Stimulated activated CD4-positive, alpha-beta T cell treated with anti-CD3 and anti-CD28 coated beads, Interleukin-2, amount 100 ng/mL, for 48 hours (primary cell): ENCODE measurements around the gene TMEM181.
"Not testable (repeated sequence)": the region's sequence is repeated elsewhere in the genome, so short reads cannot be mapped to it uniquely, and the experiment has no call there.

Experiments used
- DNase-seq, 2 donors: peaks; one replicate each; pipeline ENCODE4 v3.0.0-alpha.2; 2020

Gene TMEM181, protein sequence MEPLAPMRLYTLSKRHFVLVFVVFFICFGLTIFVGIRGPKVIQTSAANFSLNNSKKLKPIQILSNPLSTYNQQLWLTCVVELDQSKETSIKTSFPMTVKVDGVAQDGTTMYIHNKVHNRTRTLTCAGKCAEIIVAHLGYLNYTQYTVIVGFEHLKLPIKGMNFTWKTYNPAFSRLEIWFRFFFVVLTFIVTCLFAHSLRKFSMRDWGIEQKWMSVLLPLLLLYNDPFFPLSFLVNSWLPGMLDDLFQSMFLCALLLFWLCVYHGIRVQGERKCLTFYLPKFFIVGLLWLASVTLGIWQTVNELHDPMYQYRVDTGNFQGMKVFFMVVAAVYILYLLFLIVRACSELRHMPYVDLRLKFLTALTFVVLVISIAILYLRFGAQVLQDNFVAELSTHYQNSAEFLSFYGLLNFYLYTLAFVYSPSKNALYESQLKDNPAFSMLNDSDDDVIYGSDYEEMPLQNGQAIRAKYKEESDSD

DNA sequence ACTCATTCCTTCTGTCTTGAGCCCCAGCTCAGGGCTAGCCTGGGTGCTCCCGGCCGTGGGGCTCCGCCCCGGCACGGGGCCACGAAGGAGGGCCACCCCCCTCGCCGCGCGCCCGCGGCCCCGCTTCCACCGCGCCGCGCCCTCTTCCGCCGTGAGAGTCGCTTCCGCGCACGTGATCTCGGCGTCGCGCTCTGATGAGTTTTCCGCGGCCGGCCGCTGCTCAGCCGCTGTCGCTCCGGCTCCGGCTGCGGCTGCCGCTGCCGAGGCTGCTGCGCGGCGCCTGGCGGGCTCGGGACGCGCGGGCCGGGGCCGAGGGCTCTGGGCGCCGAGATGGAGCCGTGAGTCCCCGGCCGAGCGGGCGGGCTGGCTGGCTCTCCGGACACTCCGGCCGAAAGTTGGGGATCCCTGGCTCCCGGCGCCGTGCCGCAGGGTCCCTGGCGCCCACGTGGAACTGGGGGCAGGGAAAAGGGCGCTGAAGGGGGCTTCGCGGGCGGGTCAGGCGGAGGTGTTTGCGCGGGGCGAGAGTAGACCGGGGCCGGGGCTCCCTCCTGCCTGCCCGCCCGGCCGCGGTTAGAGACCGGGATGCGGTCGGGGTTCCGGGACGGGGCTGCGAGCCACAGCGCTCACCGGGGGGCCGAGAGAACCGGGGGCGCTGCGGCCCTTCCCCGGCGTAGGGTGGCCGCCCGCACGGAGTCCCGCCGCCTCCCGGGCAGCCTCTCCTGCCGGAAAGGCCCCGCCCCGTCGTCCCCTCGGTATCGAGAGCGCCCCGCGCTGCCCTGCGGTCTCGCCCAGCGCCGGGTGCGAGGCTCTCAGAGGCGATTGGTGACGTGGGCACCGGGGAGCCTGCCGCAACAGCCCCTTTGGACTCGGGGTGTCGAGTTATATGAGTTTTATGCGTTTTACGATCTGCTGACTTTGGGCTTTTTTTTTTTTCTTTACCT, at the start of gene TMEM181:
TSS of gene TMEM181 (plus strand) at position 197 of the 941 bp plus-strand sequence. CDS start at position 331, 134 bp downstream.
- peak; percentile 82 to 83 for DNase-seq

DNA sequence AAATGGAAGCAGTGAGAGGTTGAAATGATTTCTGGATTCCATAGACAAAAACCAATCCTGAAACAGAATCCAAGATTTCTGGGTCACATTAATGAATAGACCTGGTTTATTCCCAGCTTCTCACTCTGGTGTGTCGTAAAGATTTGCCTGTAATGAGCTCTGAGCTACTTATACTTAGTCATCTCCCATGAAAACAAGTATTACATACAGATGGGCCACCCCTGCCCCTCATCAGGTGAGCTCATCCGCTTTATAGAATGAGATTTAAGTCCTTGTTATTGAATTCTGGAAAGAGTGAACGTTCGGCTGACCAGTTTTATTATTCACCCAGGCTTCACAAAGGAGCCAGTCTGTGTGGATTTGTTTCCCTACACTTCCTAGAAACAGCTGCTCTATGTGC, 47.1 kb upstream of the TMEM181 start:
- no peak for DNase-seq

DNA sequence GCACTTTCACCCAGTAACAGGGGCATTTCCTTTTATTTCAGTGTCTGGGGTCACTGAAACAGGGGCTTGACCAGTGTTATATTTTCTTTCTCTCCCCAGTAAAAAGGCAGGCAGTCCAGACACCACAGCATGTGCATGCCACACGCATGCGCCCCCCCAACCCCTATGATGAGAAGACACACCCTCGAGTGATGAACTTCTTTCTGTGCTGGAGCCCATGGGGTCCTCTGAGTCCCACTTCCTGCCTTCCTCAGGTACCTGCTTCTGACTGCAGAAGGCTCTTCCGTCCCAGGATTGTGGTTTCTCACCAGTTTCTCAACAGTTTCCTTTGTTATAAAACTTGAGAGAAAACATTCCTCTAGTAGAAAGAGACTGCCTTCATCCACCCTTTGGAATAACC, 45.7 kb upstream of the TMEM181 start:
- DNase-seq: no peak

DNA sequence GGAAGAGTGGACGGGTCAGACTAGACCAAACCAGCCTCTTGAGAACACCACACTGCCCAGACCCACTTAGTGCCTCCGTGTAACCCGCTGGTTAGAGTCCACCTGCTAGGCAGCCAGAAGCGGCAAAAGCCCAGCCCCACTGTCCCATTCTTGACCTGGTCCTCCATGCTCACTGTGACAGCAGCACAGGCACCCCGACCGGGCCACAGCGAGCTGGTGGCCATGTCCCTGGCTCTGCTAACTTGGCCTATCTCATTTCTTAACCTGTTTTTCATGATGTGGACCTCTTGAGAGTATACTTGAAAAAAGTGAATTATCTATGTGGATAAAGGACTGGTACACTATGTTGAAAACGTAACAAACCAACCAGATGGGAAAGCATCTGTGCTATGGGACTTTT, 44.9 kb upstream of the TMEM181 start:
- DNase-seq: no peak

DNA sequence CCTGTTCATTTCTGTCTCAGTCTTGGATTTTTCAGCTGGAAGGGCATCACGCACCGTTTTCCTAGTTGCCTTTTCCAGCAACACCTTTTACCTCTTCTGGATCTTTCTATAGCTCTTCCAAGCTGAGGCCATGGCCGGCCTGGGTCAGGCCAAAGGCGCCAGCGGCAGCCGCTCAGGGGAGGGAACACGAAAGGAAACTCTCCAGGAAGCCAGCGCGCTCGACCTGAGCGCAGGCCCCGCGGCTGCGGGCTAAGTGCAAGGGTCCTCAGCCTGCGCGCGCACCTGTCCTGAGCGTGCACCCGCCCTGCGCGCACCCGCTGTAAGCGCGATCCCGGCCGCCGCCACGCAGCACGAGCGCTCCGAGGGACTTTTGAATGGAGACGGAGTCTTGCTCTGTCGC, 43.8 kb upstream of the TMEM181 start:
- DNase-seq: no peak

DNA sequence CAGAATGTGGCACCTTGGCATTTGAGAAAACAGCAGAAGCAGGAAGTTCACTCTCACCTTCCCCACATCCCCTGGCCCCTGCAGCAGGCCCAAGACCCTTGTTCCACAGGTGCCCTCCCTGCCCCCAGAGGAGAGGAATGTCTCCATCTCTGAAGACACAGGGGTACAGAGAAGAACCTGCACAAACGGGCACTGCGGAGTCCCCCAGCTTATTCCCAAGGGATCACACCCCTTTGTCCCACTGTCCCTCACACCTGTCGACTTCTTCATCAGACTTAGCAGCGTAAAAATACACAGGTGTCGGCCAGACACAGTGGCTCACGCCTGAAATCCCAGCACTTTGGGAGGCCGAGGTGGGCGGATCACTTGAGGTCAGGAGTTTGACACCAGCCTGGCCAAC, 42.9 kb upstream of the TMEM181 start:
- DNase-seq: no peak

DNA sequence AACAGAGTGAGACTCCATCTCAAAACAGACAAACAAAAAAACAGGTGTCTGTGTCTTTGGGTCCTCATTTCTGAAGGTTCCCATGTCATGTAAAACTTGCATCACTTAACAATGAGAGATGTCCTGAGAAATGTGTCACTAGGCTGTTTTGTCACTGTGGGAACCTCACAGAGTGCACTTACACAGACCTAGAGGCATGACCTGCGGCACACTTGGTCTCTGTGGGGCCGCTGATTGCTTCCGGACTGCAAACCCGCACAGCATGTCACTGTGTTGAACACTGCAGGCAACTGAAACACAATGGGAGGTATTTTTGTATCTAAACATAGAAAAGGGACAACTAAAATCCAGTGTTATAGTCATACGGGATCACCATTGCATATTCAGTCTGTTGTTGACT, 42.3 kb upstream of the TMEM181 start:
- DNase-seq: no peak

DNA sequence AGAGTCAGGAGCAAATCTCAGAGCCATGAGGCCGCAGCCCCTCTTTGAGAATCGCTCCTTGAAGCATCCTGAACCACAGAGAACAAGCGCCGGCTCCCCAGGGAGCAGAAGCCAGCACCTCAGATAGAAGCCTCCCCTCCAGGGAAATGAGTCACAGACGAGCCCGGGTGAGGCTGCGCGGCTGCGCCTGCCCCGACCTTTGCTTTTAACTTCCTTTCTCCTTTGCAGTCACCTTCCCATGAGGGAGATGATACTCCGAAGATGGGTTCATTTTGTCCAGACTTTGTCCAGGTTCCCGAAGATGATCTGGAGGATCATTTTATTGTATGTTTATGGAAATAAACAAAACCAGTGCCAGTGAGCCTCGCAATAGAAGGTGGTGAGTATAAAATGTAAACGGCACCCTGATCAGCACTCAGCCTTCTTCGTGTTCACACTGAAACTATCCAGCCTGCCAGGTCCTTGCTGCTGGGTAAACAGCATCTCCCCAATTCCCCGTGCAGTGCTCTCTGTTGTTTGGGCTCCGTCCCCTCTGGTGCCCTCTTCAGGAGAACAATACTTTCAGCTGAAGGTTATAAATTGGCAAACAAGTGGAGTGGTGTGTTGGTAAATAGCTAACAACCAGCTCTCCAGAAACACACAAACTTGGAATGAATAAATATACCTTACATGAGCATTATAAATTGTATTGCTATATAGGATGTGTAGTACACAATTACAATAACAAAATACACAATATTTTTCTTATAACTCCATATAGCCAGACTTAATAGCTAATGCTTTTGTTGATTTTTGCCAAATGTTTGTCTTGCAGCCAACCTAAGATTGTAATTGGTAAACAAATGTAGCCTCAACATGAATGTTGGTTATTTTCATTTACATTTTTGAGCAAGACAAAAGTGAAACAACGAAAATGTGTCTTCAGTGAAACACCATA, 41.4 kb upstream of the TMEM181 start:
- peak; percentile 37 to 43 for DNase-seq

DNA sequence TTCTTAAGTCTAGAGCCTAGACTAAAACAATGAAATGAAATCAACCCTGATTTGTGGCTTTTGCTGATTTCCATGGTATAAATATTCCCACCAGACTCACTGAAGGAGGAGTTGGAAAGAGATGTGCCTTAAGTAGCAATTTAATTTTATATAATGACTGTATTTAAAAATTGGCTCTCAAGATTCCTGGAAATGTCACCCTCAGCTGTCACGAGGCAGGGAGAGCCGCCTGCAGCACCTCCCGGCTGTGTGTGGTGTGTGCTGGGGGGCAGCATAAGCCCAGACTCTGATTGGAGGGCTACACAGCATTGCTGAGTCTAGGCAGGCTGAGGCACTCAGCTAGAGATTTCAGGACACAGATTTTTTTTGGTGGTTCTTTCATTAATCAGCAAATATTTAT, 40.6 kb upstream of the TMEM181 start:
- no peak for DNase-seq

DNA sequence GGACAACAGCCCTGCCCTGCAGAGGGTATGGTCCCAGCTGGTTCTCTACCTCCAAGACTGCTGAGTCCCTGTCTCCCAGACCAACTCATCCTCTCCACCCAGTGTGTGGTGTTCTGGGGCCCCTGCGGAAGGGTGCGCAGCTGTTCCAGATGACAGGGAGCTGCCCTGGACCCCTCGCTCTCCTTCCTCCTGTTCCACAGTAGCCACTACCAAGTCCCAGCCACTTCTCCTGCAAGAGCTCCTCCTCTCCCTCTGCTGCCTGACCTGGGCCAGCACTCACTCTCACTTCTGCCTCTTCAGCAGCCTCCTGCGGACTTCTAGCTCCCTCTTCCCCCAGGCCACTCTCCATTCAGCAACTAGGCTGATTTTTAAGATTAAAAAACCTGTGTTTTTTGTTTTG, 40.1 kb upstream of the TMEM181 start:
- DNase-seq: no peak

DNA sequence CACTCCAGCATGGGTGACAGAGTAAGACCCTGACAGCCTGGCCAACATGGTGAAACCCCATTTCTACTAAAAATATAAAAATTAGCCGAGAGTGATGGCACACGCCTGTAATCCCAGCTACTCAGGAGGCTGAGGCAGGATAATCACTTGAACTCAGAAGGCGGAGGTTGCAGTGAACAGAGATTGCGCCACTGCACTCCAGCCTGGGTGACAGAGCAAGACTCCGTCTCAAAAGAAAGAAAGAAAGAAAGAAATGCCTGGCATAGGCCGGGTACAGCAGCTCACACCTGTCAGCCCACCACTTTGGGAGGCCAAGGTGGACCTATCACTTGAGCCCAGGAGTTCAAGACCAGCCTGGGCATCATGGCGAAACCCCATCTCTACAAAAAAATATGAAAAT, 38.9 kb upstream of the TMEM181 start:
- DNase-seq: not testable (repeated sequence)

DNA sequence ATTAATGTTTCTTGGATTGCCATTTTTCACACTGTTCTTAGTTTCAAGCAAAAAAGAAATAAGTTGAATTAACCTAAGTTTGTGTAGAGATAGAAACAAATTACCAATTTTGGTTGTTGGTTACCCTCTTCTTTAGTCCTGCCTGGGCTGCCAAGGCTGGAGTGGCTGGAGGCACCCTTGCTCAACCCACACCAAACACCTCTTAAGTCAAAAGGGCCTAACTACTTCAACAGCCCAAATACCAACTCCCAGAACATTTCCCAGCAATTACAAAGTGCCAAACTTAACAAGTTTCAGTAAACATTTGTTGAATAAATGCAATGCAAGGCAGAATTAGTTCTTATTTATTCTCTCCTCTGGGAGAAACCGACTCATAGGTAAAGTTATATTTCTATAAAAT, 38.1 kb upstream of the TMEM181 start:
- DNase-seq: no peak

DNA sequence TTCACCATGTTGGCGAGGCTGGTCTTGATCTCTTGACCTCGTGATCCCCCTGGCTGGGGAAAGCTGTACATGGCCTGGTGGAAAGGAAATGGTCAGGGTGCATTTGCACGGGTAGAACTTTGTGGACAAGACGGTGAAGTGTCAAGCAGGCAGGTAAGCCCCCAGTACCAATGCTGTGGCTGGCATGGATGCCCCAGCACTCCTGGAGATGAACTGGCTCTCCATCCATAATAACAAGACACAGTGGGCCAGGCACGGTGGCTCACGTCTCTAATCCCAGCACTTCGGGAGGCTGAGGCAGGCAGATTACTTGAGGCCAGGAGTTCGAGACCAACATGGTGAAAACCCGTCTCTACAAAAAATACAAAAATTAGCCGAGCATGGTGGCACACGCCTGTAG, 37.3 kb upstream of the TMEM181 start:
- no peak for DNase-seq

DNA sequence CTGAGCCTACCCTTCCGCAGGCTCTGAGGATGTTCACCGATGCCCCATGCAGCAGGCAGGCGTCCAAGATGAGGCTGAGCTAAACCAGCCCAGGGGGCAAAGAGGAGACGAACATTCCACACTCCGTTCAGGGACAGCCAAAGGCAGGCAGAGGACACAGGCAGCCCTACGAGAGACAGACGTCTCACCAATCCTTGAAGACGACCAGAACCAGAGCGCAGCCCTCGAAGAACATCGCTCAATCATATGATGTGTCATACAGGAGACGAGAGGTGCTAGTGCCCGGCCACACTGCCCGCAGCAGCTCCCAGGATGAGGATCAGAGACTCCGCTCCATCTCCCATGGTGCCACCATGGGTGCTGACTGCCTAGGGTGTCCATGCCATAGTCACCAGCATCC, 35.6 kb upstream of the TMEM181 start:
- DNase-seq: no peak

DNA sequence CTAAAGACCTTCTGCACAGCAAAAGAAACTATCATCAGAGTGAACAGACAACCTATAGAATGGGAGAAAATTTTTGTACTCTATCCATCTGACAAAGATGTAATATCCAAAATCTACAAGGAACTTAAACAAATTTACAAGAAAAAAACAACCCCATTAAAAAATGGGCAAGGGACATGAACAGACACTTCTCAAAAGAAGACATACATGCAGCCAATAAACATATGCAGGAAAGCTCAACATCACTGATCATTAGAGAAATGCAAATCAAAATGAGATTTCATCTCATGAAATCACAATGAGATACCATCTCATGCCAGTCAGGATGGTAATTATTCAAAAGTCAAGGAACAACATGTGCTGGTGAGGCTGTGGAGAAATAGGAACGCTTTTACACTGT, 32.0 kb upstream of the TMEM181 start:
- DNase-seq: not testable (repeated sequence)

DNA sequence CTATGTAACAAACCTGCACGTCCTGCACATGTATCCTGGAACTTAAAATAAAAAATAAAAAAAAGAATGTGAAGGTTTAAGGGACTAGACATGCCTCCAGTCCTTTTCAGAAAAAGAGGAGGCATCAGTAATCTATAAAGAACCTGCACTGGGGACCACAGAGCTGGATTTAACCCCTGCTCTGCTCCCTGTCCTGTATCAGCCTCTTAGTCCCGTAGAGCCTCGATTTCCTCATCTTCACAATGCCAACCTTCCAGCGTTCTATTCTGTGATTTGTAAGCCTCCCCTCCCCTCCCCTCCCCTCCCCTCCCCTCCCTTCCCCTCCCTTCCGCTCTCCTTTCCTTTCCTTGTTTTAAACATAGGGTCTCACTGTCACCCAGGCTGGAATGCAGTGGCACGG, 31.1 kb upstream of the TMEM181 start:
- DNase-seq: no peak

DNA sequence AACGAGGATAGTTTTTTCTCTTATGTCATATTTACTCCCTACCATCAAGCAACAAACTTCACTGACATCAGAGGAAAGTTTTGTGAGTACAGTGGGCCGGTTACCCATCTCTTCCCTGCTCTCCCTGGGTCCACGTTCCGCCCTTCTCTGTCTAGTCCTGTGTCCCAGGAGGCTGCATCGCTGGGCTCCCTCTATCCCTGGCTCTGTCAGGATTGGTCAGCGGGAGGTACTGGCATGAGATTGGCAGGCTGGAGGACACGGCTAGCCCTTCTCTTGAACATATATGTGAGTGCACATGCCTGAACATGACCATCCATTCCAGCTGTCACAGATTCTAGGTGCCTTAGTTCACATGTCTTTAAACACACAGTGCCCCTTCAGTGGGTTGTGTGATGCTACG, 30.3 kb upstream of the TMEM181 start:
- DNase-seq: no peak

DNA sequence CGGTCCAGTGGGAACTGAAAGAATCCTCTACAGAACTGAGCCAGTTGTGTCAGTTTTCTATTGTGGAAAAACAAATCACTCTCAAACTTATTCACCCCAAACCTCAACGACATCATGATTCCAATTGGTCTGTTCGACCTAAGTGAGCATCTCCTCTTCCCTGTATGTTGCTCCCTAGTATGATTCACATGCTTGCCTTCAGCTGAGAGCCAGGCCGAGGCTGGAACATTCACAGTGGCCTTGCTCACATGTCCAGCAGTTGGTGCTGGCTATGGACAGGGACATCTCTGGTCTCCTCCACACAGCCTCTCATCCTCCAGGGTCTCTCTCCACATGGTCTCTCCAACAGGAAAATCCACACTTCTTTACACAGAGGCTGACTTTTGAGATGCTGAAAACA, 28.3 kb upstream of the TMEM181 start:
- DNase-seq: no peak

DNA sequence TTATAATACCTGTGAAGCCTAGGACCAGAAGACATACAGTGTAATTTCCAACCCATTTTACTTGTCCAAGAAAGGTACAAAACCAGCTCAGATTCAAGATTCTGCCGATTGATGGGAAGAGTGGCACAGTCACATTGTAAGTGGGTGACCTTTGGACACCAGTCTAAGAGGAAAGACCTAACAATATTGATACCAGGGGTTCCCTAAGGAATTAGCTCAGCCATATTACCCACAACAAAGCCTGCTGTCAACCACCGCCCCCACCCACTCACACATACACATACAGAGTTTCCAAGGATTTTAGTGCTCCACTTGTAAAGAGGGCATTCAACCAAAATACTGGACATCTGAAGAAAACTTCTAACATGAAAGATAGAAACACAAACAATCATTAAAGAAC, 27.9 kb upstream of the TMEM181 start:
- no peak for DNase-seq

DNA sequence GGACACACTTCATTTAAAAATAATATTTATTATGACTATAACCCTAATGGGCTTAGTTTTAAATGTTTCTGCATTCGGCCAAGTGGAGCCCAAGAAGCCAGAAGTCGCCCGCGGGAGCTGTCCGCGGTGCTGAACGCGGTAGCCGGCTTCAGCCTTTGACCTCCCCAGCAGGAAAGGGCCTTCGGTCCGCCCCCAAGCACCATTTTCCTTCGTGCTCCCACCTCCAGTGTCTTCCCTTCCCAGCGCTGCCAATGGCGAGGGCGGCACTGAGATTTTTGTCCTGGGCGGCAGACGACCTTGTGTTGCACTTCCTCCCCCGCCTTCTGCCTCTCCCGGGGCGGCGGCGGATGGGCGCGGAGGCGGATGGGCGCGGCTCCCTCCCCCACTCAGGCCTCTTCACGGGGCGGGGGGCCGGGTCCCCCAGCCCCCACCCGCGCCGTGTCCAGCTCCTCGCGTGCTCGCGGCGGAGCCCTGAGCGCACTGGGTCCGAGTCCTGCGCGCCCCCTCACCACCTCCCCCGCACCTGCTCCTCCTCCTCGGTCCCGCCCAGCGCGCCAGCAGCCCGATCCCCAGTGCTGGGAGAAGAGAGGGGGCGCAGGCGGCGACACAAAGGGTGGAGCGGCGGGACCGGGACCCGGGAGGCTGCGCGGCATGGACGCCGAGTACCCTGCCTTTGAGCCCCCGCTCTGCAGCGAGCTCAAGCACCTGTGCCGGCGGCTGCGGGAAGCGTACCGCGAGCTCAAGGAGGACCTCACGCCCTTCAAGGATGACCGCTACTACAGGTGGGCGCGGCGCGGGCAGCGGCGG, 23.6 kb upstream of the TMEM181 start:
- peak; percentile 61 to 67 for DNase-seq

DNA sequence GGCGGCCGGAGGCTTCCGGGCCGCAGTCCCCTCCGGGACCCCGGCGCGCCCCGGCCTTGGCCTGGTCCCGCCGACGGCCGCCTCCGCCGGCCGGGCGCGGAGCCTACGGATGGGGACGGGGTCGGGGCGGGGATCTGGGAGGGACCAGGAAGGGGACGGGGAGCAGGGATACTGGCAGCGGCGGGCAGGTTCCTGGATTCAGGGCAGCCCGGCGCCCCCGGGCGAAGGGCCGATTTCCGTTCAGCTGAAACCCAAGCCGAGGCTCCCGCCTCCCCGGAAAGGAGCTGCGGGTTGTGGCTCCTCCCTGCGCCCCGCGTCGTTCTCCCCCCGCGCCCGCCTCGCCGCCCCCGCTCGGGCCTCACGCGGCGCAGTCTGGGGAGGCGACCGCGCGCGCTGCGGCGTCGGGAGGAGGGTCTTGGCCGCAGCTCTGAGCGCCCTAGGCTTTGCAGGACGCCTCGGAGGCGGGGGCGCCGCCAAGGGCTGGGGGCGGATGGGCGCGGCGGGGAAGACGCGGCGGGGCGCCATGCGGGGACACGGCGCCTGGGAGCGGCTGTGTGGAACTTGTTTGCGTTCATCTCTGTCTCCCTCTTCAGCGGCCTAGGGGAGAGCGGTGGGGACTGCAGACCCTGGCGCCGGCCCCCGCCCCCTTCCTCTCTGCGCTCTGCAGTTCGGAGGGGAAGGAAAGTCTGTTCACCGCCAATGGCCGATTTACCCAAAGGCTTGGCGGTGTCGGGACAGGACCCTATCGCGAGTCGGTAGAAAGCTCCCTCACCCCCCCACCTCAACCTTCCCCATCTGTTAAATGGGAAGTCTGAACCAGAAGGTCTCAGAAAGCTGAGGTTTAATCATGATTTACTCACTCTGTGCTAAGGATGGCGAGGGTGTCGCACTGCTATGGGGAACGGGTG, 22.7 kb upstream of the TMEM181 start:
- no peak for DNase-seq
